Fibroblast of lung (primary cell): ENCODE measurements around the gene TAP2. TPM values are rescaled to one million over a fixed set of nuclear protein-coding genes. Genes with fewer than 3 reads are reported as not detected.
A peak's percentile ranks its signal among the peaks of the same experiment; 100 is the strongest.

ENCODE experiments used
- DNase-seq, 2 donors: peaks; one replicate each; pipeline versions ENCODE4 v3.0.0 to v3.0.0-alpha.2; 2010; ENCODE audit warnings: low read depth in 2 of 2
- H2AFZ ChIP-seq: 2 replicates; pipeline ENCODE4 v1.5.1; 2012; ENCODE audit warnings: low read length, control low read depth, inconsistent platforms
- H3K27ac ChIP-seq: 2 replicates; pipeline ENCODE4 v1.5.1; 2011; ENCODE audit warnings: low read length, control low read depth; ENCODE audit not compliant: insufficient read depth
- H3K27me3 ChIP-seq: 2 replicates; pipeline ENCODE4 v1.5.1; 2011; ENCODE audit warnings: mild to moderate bottlenecking, low read length; ENCODE audit not compliant: control insufficient read depth, insufficient read depth
- H3K36me3 ChIP-seq: 2 replicates; pipeline ENCODE4 v1.5.1; 2011; ENCODE audit warnings: low read length; ENCODE audit not compliant: control insufficient read depth, insufficient read depth
- H3K4me1 ChIP-seq: 2 replicates; pipeline ENCODE4 v1.5.1; 2011; ENCODE audit warnings: low read length; ENCODE audit not compliant: control insufficient read depth, insufficient read depth; ENCODE audit errors: extremely low read depth
- H3K4me2 ChIP-seq: 2 replicates; pipeline ENCODE4 v1.5.1; 2011; ENCODE audit warnings: low read length, control low read depth; ENCODE audit not compliant: insufficient read depth; ENCODE audit errors: extremely low read depth
- H3K4me3 ChIP-seq, 4 experiments: fragments of 200-600 bp in 1 of 4; sonication (generic) in 1 of 4; replicated peaks in 1 of 4; 2 replicates each; pipeline ENCODE4 v1.5.1; 2011 to 2016; ENCODE audit warnings: low read length in 4 of 4, low read depth in 3 of 4, mild to moderate bottlenecking in 3 of 4, control low read depth in 2 of 4, inconsistent platforms in 1 of 4, mixed read lengths in 1 of 4; ENCODE audit not compliant: insufficient read depth in 1 of 4; ENCODE audit errors: control extremely low read depth in 1 of 4
- H3K79me2 ChIP-seq: 2 replicates; pipeline ENCODE4 v1.5.1; 2012; ENCODE audit warnings: mild to moderate bottlenecking, low read length, inconsistent platforms; ENCODE audit not compliant: control insufficient read depth, insufficient read depth
- H3K9ac ChIP-seq: 2 replicates; pipeline ENCODE4 v1.5.1; 2011; ENCODE audit warnings: mild to moderate bottlenecking, low read length, control low read depth; ENCODE audit not compliant: insufficient read depth
- H3K9me3 ChIP-seq: 2 replicates; pipeline ENCODE4 v1.5.1; 2012; ENCODE audit warnings: low read depth, low read length; ENCODE audit not compliant: control insufficient read depth, insufficient read depth
- H4K20me1 ChIP-seq: 2 replicates; pipeline ENCODE4 v1.5.1; 2011; ENCODE audit warnings: low read length; ENCODE audit not compliant: control insufficient read depth, insufficient read depth; ENCODE audit errors: extremely low read depth
- EZH2 ChIP-seq: IDR thresholded peaks from 2 replicates; pipeline ENCODE4 v1.5.1; 2012; ENCODE audit warnings: low read length, control low read depth, mild to moderate bottlenecking; ENCODE audit errors: missing control alignments
- polyA plus RNA-seq, 2 donors: library from polyadenylated mRNA; depleted of rRNA in 1 of 2; stranded (reverse) in 1 of 2; unstranded in 1 of 2; fragments of >200 nt; gene quantifications; 2 replicates each; pipeline ENCODE4 v1.2.1, GENCODE V29; 2011 to 2012; ENCODE audit warnings: missing spikeins in 1 of 2
- total RNA-seq: library from RNA; depleted of rRNA; stranded (reverse); fragments of >200 nt; gene quantifications from 2 replicates; pipeline ENCODE4 v1.2.1, GENCODE V29; 2014
- TF ChIP-seq, protein P1 (sequence below), 2 donors: IDR thresholded peaks in 1 of 2; conservative IDR thresholded peaks in 1 of 2; 1 replicate in 1 of 2; 2 replicates in 1 of 2; pipeline ENCODE4 v1.5.1; 2011 to 2012; ENCODE audit warnings: low read length in 2 of 2, control low read depth in 1 of 2, inconsistent platforms in 1 of 2, low read depth in 1 of 2, mild to moderate bottlenecking in 1 of 2

The TAP2 gene
- total and polyA plus RNA-seq, 2 donors (not counting 1 experiment from before 2014, with no cell fraction given): 20.7 to 27.7 TPM

- H3K36me3 ChIP-seq: peaks cover 11% of the 10 kb centered on the region
- H3K79me2 ChIP-seq: peaks cover 3% of the 10 kb centered on the region
- H3K9me3 ChIP-seq: no peaks in the 10 kb centered on the region
- H2AFZ ChIP-seq: peak within 1 kb of the TSS; percentile 83
- peak within 1 kb of the TSS; percentile 92 for H3K9ac ChIP-seq
- H3K4me1 ChIP-seq: peaks cover 3% of the 10 kb centered on the region
- H3K27ac ChIP-seq: peak within 1 kb of the TSS; percentile 97
- H3K4me2 ChIP-seq: peak within 1 kb of the TSS; percentile 67
- no peaks in the 10 kb centered on the region for H3K27me3 ChIP-seq
- no peak for TF ChIP-seq EZH2
- TF ChIP-seq, protein P1, sequence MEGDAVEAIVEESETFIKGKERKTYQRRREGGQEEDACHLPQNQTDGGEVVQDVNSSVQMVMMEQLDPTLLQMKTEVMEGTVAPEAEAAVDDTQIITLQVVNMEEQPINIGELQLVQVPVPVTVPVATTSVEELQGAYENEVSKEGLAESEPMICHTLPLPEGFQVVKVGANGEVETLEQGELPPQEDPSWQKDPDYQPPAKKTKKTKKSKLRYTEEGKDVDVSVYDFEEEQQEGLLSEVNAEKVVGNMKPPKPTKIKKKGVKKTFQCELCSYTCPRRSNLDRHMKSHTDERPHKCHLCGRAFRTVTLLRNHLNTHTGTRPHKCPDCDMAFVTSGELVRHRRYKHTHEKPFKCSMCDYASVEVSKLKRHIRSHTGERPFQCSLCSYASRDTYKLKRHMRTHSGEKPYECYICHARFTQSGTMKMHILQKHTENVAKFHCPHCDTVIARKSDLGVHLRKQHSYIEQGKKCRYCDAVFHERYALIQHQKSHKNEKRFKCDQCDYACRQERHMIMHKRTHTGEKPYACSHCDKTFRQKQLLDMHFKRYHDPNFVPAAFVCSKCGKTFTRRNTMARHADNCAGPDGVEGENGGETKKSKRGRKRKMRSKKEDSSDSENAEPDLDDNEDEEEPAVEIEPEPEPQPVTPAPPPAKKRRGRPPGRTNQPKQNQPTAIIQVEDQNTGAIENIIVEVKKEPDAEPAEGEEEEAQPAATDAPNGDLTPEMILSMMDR (conservative IDR thresholded peaks at IDR 0.05 in 1 of 2, IDR thresholded peaks at IDR 0.05 in 1 of 2; ENCODE audit: low read depth in 1 of 2, low read length in 2 of 2): peak; percentile 12 to 24
- no peaks in the 10 kb centered on the region for H4K20me1 ChIP-seq
- DNase-seq: peak; percentile 91
- H3K4me3 ChIP-seq: peak within 1 kb of the TSS; percentile 91 to 96 (median 94)
Measured at GRCh38 chr6:32843979-32844838, 5.7 kb upstream of the TAP2 start, which contains the start of gene PSMB8. TSS of gene PSMB8 (minus strand) at chr6:32844047. CDS start at chr6:32843996, 51 bp downstream.

- peak overlapping the region; percentile 92 for H3K9ac ChIP-seq
- peaks cover 3% of the 10 kb centered on the region for H3K4me1 ChIP-seq
- H3K4me2 ChIP-seq: peak overlapping the region; percentile 67
- peak overlapping the region; percentile 67 for H2AFZ ChIP-seq
- no peaks in the 10 kb centered on the region for H4K20me1 ChIP-seq
- no peaks in the 10 kb centered on the region for H3K27me3 ChIP-seq
- peak overlapping the region; percentile 97 for H3K27ac ChIP-seq
- peaks cover 3% of the 10 kb centered on the region for H3K79me2 ChIP-seq
- peak overlapping the region; percentile 91 to 96 (median 94) for H3K4me3 ChIP-seq
- TF ChIP-seq, protein P1 (conservative IDR thresholded peaks at IDR 0.05 in 1 of 2, IDR thresholded peaks at IDR 0.05 in 1 of 2; ENCODE audit: low read depth in 1 of 2, low read length in 2 of 2): no peak
- no peak for TF ChIP-seq EZH2
- H3K36me3 ChIP-seq: peaks cover 11% of the 10 kb centered on the region
- no peaks in the 10 kb centered on the region for H3K9me3 ChIP-seq
- peak in 1 of 2 donors; percentile 17 for DNase-seq
Measured at GRCh38 chr6:32843331-32843978, 4.9 kb upstream of the TAP2 start.

DNA sequence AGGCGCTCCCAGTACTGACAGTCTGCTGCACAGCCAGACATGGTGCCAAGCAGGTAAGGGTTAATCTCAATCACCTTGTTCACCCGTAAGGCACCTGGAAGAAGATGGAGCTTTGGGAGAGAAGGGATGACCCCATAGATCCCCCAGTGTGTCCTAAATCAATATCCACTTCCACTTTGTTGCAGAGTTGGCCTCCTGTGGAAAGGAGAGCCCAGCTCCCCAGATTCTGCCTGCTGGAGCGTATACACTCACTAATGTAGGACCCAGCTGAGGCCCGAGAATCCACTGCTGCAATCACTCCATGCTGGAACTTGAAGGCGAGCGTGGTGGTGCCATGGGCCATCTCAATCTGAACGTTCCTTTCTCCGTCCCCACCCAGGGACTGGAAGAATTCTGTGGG lies 4.2 kb upstream of the TAP2 start:
- Histone ChIP-seq H3K27ac (no peak overlapping the region), H3K27me3 (no peaks in the 10 kb centered on the region), H4K20me1 (no peaks in the 10 kb centered on the region), H3K36me3 (peaks cover 8% of the 10 kb centered on the region), H3K9me3 (no peaks in the 10 kb centered on the region), H2AFZ (no peak overlapping the region), H3K4me1 (peaks cover 3% of the 10 kb centered on the region), H3K4me3 (peak overlapping the region in 2 of 4 experiments; percentile 94 to 96), H3K9ac (no peak overlapping the region), H3K4me2 (peak overlapping the region; percentile 67), H3K79me2 (peaks cover 3% of the 10 kb centered on the region)
- DNase-seq: no peak
- TF ChIP-seq EZH2: no peak
- TF ChIP-seq, protein P1 (conservative IDR thresholded peaks at IDR 0.05 in 1 of 2, IDR thresholded peaks at IDR 0.05 in 1 of 2; ENCODE audit: low read depth in 1 of 2, low read length in 2 of 2): no peak
